ENCODE data around the gene CRHR1.

The CRHR1 gene

DNA sequence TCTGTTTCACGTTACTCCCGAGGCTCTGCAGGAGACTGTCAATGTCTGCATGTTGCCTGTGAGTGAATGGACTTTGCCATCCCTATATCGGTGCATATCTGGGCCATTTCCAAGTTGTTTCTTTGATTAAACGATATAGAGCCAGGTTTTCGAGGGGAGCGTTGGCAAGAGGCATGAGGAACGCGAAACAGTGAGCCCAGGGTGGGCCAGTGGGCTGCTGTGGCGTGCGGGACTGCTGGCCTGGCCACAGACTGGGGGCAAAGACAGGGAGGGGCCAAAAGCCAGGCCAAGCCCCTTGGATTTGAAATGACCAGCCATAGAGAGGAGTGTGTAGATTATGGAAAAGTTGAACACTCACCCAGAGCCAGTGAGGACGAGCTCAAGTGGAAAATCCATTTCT, 3.5 kb downstream of the CRHR1 start:
- peaks cover 0 to 91% (median 33%) of the 10 kb centered on the region in 5 experiments for H3K27me3 ChIP-seq (replicated peaks in 2 of 5; ENCODE audit: control insufficient read depth in 4 of 5, insufficient read depth in 5 of 5, low read length in 4 of 5)
- WGBS (ENCODE audit: insufficient coverage), result 85% methylated on average over 10 of the region's 11 CpGs
- ChIA-PET CTCF (interaction anchor here (0.7 kb wide), 1 partner anchor 13 kb away, joined by 3 read pairs; no protein-coding TSS in a partner anchor), POLR2A (no interaction called here)
- H3K27ac ChIP-seq (ENCODE audit: insufficient read depth in 1 of 2, low read depth in 1 of 2, low read length in 2 of 2, poor library complexity in 1 of 2, severe bottlenecking in 2 of 2), result no peak overlapping the region
- H3K4me1 ChIP-seq (ENCODE audit: control extremely low read depth in 1 of 4, control insufficient read depth in 4 of 4, insufficient read depth in 4 of 4, low read length in 3 of 4), result peaks cover 0 to 24% (median 19%) of the 10 kb centered on the region in 4 experiments
- no peak overlapping the region for H3K4me3 ChIP-seq (ENCODE audit: control insufficient read depth in 1 of 7, extremely low read depth in 1 of 7, insufficient read depth in 4 of 7, low read depth in 2 of 7, low read length in 6 of 7)
- no peaks in the 10 kb centered on the region for H3K36me3 ChIP-seq (ENCODE audit: control insufficient read depth in 4 of 4, insufficient read depth in 4 of 4, low read length in 3 of 4)
- no peak for DNase-seq
- H3K9me3 ChIP-seq (ENCODE audit: control extremely low read depth in 1 of 5, control insufficient read depth in 4 of 5, insufficient read depth in 2 of 5, low read depth in 1 of 5, low read length in 4 of 5), result no peaks in the 10 kb centered on the region

DNA sequence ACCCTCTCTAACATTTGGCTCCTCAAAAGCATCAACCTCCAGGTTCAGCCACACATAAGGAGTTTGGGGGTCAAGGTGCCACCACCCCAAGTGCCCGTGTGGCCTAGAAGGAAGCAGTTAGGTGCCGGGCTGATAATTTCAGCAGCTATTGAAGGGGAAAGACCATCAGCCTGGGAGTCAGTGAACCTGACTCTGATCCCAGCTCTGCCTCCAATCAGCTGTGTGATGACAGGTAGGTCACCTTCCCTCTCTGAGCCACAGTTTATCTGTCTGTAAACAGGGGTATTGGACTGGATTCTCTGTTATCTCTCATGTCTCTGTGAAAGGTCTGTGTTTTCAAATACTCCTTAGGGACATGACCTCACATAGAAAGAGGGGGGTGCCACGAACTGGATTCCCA, 3.9 kb downstream of the CRHR1 start:
- CTCF ChIA-PET, result no interaction called here
- DNase-seq, result no peak
- 77% methylated on average over 2 of the region's 3 CpGs for WGBS (ENCODE audit: insufficient coverage)
- H3K27me3 ChIP-seq (replicated peaks in 2 of 5; ENCODE audit: control insufficient read depth in 4 of 5, insufficient read depth in 5 of 5, low read length in 4 of 5), result peaks cover 0 to 87% (median 30%) of the 10 kb centered on the region in 5 experiments
- no peaks in the 10 kb centered on the region for H3K36me3 ChIP-seq (ENCODE audit: control insufficient read depth in 4 of 4, insufficient read depth in 4 of 4, low read length in 3 of 4)
- H3K4me3 ChIP-seq (ENCODE audit: control insufficient read depth in 1 of 7, extremely low read depth in 1 of 7, insufficient read depth in 4 of 7, low read depth in 2 of 7, low read length in 6 of 7), result no peak overlapping the region
- H3K4me1 ChIP-seq (ENCODE audit: control extremely low read depth in 1 of 4, control insufficient read depth in 4 of 4, insufficient read depth in 4 of 4, low read length in 3 of 4), result peaks cover 0 to 23% (median 19%) of the 10 kb centered on the region in 4 experiments
- no peak overlapping the region for H3K27ac ChIP-seq (ENCODE audit: insufficient read depth in 1 of 2, low read depth in 1 of 2, low read length in 2 of 2, poor library complexity in 1 of 2, severe bottlenecking in 2 of 2)
- POLR2A ChIA-PET, result no interaction called here
- H3K9me3 ChIP-seq (ENCODE audit: control extremely low read depth in 1 of 5, control insufficient read depth in 4 of 5, insufficient read depth in 2 of 5, low read depth in 1 of 5, low read length in 4 of 5), result no peaks in the 10 kb centered on the region

DNA sequence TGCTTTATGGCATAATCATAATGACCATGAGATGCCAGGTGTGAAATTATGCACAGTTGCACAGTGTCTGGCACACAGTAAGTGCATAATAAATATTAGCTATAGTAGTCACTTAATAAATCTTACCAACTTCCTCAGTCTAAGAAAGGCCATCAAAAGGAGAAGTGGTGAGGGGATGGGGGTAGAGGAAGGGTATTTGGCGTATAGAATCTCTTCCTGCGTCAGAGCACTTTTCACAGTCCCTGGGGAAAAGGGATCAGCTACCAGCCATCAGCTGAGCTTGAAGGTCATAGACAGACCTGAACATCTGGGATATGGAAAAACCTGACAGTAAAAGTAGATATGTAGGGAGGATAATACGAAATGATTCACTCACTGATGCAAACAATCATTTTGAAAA, 5.8 kb downstream of the CRHR1 start:
- peaks cover 0 to 7% (median 6%) of the 10 kb centered on the region in 4 experiments for H3K4me1 ChIP-seq (ENCODE audit: control extremely low read depth in 1 of 4, control insufficient read depth in 4 of 4, insufficient read depth in 4 of 4, low read length in 3 of 4)
- 0% methylated on average over 2 of the region's 3 CpGs for WGBS (ENCODE audit: insufficient coverage)
- ChIA-PET CTCF (interaction anchor here (1.5 kb wide), 1 partner anchor 159 kb away, joined by 3 read pairs; no protein-coding TSS in a partner anchor), POLR2A (no interaction called here)
- DNase-seq, result peak in 2 of 3 donors; percentile 46 to 48
- no peaks in the 10 kb centered on the region for H3K36me3 ChIP-seq (ENCODE audit: control insufficient read depth in 4 of 4, insufficient read depth in 4 of 4, low read length in 3 of 4)
- no peak overlapping the region for H3K4me3 ChIP-seq (ENCODE audit: control insufficient read depth in 1 of 7, extremely low read depth in 1 of 7, insufficient read depth in 4 of 7, low read depth in 2 of 7, low read length in 6 of 7)
- H3K27ac ChIP-seq (ENCODE audit: insufficient read depth in 1 of 2, low read depth in 1 of 2, low read length in 2 of 2, poor library complexity in 1 of 2, severe bottlenecking in 2 of 2), result no peak overlapping the region
- peaks cover 0 to 69% (median 30%) of the 10 kb centered on the region in 5 experiments for H3K27me3 ChIP-seq (replicated peaks in 2 of 5; ENCODE audit: control insufficient read depth in 4 of 5, insufficient read depth in 5 of 5, low read length in 4 of 5)
- H3K9me3 ChIP-seq (ENCODE audit: control extremely low read depth in 1 of 5, control insufficient read depth in 4 of 5, insufficient read depth in 2 of 5, low read depth in 1 of 5, low read length in 4 of 5), result no peaks in the 10 kb centered on the region

DNA sequence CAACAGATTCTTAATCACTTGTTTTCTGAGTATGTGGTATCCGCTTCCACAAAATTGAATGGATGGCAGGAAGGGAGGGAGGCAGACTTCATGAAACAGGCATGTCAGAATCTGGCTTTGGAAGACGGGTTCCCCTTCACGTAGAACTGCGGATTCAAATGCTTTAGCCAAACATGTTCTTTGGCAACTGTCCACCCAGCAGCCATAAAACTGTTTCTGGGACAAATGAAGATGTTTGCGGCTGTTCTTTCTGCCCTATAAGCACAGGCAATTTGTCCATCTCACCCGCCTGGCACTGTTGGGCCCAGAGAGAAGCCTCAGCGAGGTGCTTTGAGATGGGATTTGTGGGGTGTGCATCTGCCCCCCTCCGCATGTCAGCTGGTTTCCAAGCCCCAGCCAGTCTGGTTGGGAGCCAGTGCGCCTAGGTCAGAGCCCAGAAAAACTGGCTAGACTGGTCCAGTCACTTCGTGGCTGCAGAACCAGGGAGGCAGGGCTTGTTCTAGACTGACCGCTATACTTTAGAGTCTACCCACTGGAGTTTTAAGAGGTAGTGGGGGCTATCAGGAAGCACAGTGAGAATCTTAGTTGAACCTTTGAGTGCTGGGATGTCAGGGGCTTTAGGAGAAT, 6.3 kb downstream of the CRHR1 start:
- Histone ChIP-seq H3K27ac (ENCODE audit: insufficient read depth in 1 of 2, low read depth in 1 of 2, low read length in 2 of 2, poor library complexity in 1 of 2, severe bottlenecking in 2 of 2) (no peak overlapping the region), H3K27me3 (replicated peaks in 2 of 5; ENCODE audit: control insufficient read depth in 4 of 5, insufficient read depth in 5 of 5, low read length in 4 of 5) (peaks cover 0 to 67% (median 28%) of the 10 kb centered on the region in 5 experiments), H3K4me3 (ENCODE audit: control insufficient read depth in 1 of 7, extremely low read depth in 1 of 7, insufficient read depth in 4 of 7, low read depth in 2 of 7, low read length in 6 of 7) (no peak overlapping the region), H3K9me3 (ENCODE audit: control extremely low read depth in 1 of 5, control insufficient read depth in 4 of 5, insufficient read depth in 2 of 5, low read depth in 1 of 5, low read length in 4 of 5) (no peaks in the 10 kb centered on the region), H3K4me1 (ENCODE audit: control extremely low read depth in 1 of 4, control insufficient read depth in 4 of 4, insufficient read depth in 4 of 4, low read length in 3 of 4) (peaks cover 0 to 2% (median under 1%) of the 10 kb centered on the region in 4 experiments), H3K36me3 (ENCODE audit: control insufficient read depth in 4 of 4, insufficient read depth in 4 of 4, low read length in 3 of 4) (no peaks in the 10 kb centered on the region)
- DNase-seq, result no peak
- CTCF ChIA-PET, result interaction anchor here (1.5 kb wide), 1 partner anchor 159 kb away, joined by 3 read pairs; no protein-coding TSS in a partner anchor
- POLR2A ChIA-PET, result no interaction called here
- 93% methylated on average over 10 of the region's 11 CpGs for WGBS (ENCODE audit: insufficient coverage)

DNA sequence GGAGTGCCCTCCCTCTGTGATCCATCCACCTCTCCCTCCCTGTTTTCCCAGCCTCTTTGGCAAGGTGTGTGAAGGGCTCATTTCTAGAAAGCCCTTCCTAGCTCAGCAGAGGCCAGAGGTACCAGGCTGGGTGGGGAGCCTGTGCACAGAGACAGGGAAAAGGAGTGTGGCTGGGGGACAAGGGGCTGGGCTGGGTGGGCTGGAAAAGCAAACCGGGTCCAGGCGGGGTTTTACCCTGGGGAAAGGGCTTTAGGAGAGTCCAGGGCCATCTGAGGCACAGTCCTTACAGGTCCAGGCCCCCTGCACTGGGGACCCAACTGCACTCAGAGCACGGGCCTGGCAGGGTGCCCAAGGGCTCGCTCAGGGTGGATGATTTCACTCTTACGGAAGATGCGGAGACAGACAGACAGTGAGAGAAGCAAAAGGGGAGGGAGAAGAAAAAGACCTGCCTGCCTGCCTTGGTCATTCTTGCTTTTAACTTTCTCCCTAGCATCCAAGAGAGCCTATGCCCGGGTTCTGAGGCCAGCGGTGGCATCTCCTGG, 7.0 kb downstream of the CRHR1 start:
- ChIA-PET CTCF (interaction anchor here (1.0 kb wide), 1 partner anchor 8 kb away, joined by 4 read pairs; no protein-coding TSS in a partner anchor), POLR2A (interaction anchor here (0.7 kb wide), 1 partner anchor 47 kb away, joined by 4 read pairs; no protein-coding TSS in a partner anchor)
- Histone ChIP-seq H3K4me3 (ENCODE audit: control insufficient read depth in 1 of 7, extremely low read depth in 1 of 7, insufficient read depth in 4 of 7, low read depth in 2 of 7, low read length in 6 of 7) (no peak overlapping the region), H3K27me3 (replicated peaks in 2 of 5; ENCODE audit: control insufficient read depth in 4 of 5, insufficient read depth in 5 of 5, low read length in 4 of 5) (peaks cover 0 to 61% (median 24%) of the 10 kb centered on the region in 5 experiments), H3K4me1 (ENCODE audit: control extremely low read depth in 1 of 4, control insufficient read depth in 4 of 4, insufficient read depth in 4 of 4, low read length in 3 of 4) (no peaks in the 10 kb centered on the region), H3K9me3 (ENCODE audit: control extremely low read depth in 1 of 5, control insufficient read depth in 4 of 5, insufficient read depth in 2 of 5, low read depth in 1 of 5, low read length in 4 of 5) (no peaks in the 10 kb centered on the region), H3K27ac (ENCODE audit: insufficient read depth in 1 of 2, low read depth in 1 of 2, low read length in 2 of 2, poor library complexity in 1 of 2, severe bottlenecking in 2 of 2) (no peak overlapping the region), H3K36me3 (ENCODE audit: control insufficient read depth in 4 of 4, insufficient read depth in 4 of 4, low read length in 3 of 4) (no peaks in the 10 kb centered on the region)
- DNase-seq, result no peak
- WGBS (ENCODE audit: insufficient coverage), result 65% methylated on average over 7 of the region's 8 CpGs

DNA sequence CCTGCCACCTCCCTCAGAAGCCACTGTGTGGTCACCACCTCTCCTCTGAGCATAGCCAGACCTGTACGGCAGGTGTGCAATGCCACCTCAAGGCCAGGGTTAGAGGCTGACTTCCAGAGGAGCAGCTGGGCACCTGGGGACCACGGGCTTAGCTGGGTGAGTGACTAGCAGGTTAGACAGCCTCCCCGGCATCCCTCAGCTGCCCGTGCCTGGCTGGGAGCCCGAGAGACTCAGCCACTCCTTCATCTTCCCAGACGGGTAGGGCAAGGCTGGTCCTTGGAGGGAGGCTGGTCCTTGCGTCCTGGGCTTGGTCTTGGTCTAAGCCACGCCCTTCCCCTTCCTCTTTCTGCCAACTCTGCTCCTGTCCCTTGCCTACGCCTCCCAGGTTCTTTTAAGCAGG, 7.8 kb downstream of the CRHR1 start:
- Histone ChIP-seq H3K36me3 (ENCODE audit: control insufficient read depth in 4 of 4, insufficient read depth in 4 of 4, low read length in 3 of 4) (no peaks in the 10 kb centered on the region), H3K27ac (ENCODE audit: insufficient read depth in 1 of 2, low read depth in 1 of 2, low read length in 2 of 2, poor library complexity in 1 of 2, severe bottlenecking in 2 of 2) (no peak overlapping the region), H3K27me3 (replicated peaks in 2 of 5; ENCODE audit: control insufficient read depth in 4 of 5, insufficient read depth in 5 of 5, low read length in 4 of 5) (peaks cover 0 to 57% (median 16%) of the 10 kb centered on the region in 5 experiments), H3K4me1 (ENCODE audit: control extremely low read depth in 1 of 4, control insufficient read depth in 4 of 4, insufficient read depth in 4 of 4, low read length in 3 of 4) (no peaks in the 10 kb centered on the region), H3K9me3 (ENCODE audit: control extremely low read depth in 1 of 5, control insufficient read depth in 4 of 5, insufficient read depth in 2 of 5, low read depth in 1 of 5, low read length in 4 of 5) (no peaks in the 10 kb centered on the region), H3K4me3 (ENCODE audit: control insufficient read depth in 1 of 7, extremely low read depth in 1 of 7, insufficient read depth in 4 of 7, low read depth in 2 of 7, low read length in 6 of 7) (no peak overlapping the region)
- CTCF ChIA-PET, result interaction anchor here (1.0 to 1.9 kb wide), 2 partner anchors 9 kb away, joined by 4 to 7 read pairs; no protein-coding TSS in a partner anchor
- no peak for DNase-seq
- 59% methylated on average over 9 of the region's 9 CpGs for WGBS (ENCODE audit: insufficient coverage)
- POLR2A ChIA-PET, result no interaction called here

DNA sequence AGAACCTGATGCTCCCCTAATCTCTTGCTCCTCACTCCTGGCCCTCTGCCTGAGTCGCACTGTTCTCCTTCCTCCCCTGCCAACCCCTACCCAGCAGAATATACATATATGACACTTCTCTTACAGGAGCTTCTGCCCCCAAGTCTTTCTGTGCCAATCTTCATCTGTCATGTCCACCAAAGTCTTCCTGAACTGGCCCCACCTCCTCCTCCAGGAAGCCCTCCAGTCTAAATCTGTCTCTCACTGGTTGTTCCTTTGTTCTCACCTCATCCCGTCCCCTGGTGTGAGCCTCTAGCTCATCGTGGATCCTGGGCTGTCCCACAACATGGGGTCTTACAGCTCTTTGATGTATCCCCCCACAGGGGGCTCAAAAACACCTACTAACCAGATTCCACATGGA, 8.3 kb downstream of the CRHR1 start:
- Histone ChIP-seq H3K36me3 (ENCODE audit: control insufficient read depth in 4 of 4, insufficient read depth in 4 of 4, low read length in 3 of 4) (no peaks in the 10 kb centered on the region), H3K4me3 (ENCODE audit: control insufficient read depth in 1 of 7, extremely low read depth in 1 of 7, insufficient read depth in 4 of 7, low read depth in 2 of 7, low read length in 6 of 7) (no peak overlapping the region), H3K27ac (ENCODE audit: insufficient read depth in 1 of 2, low read depth in 1 of 2, low read length in 2 of 2, poor library complexity in 1 of 2, severe bottlenecking in 2 of 2) (no peak overlapping the region), H3K4me1 (ENCODE audit: control extremely low read depth in 1 of 4, control insufficient read depth in 4 of 4, insufficient read depth in 4 of 4, low read length in 3 of 4) (no peaks in the 10 kb centered on the region), H3K9me3 (ENCODE audit: control extremely low read depth in 1 of 5, control insufficient read depth in 4 of 5, insufficient read depth in 2 of 5, low read depth in 1 of 5, low read length in 4 of 5) (no peaks in the 10 kb centered on the region), H3K27me3 (replicated peaks in 2 of 5; ENCODE audit: control insufficient read depth in 4 of 5, insufficient read depth in 5 of 5, low read length in 4 of 5) (peaks cover 0 to 52% (median 13%) of the 10 kb centered on the region in 5 experiments)
- ChIA-PET CTCF (interaction anchor here (1.9 kb wide), 1 partner anchor 10 kb away, joined by 7 read pairs; no protein-coding TSS in a partner anchor), POLR2A (no interaction called here)
- 71% methylated on average over 3 of the region's 3 CpGs for WGBS (ENCODE audit: insufficient coverage)
- no peak for DNase-seq

All from common myeloid progenitor, CD34-positive (primary cell).